Stimulated activated CD8-positive, alpha-beta memory T cell treated with anti-CD3 and anti-CD28 coated beads, Interleukin-7, amount 100 ng/mL, for 24 hours (primary cell): Measurements from ENCODE around the gene GPC6.

Source experiments
- DNase-seq: peaks from one replicate; pipeline ENCODE4 v3.0.0-alpha.2; 2020; ENCODE audit warnings: low read depth

The GPC6 gene

DNA sequence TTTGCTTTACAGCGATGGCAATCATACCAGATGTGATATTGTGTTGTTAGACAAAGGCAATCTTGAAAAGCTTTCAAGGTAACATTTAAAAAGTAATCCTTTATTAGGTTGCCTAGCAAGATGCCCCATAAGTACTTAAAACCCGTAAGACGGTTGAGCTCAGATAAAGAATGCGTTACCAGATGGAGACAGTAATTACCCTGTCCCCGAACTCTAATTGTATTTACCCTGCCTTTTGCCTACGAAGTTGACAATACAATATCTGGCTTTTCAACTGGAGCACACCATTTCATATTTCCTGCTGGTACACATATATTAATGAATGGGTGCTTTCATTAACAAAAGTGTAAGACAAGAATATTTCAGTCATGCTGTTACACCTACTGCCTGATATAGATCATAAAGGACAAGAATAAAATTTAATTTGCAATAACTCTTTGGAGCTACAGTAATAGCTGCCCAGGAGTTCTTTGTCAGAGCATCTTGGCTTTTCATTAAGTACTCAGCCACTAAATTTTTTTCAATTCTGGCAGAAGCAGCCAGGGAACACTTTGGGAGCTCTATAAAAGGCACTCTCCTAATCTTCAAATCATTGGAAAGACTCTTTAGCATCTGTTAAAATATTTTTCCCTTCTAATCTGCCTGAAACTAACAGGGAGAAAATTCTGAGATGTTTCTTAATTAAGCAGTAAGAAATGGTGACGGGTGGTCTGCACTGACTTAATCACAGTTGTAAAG lies 1189.1 kb downstream of the GPC6 start:
- no peak for DNase-seq

DNA sequence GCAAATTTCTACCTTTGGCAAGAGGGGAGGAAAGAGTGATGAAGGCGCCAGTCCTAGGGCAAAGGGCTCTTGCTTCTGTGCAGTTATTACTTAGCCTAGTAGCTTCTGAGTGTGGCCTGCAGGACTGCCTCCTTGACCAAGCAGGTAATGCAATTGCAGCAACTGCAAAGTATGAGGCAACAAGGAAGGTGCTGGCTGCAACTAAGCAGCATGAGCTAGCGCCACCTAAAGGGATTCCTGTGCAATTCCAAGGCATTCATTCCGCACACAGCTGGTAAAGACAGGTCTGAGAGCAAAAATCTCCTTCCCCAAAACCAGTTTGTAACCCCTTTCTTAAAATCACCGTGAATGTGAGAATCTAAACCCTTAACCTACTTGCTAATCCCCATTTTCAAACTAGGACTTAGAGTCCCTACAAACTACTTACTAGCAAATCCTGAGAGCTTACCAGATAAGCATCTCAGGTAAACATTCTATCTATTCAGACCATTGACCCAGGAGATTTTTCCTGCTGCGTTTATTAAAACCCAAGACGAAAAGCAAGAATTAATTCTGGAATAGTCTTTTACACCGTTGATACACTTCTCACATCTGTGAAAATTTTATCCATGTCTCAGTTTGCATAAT lies 1190.0 kb downstream of the GPC6 start:
- no peak for DNase-seq

DNA sequence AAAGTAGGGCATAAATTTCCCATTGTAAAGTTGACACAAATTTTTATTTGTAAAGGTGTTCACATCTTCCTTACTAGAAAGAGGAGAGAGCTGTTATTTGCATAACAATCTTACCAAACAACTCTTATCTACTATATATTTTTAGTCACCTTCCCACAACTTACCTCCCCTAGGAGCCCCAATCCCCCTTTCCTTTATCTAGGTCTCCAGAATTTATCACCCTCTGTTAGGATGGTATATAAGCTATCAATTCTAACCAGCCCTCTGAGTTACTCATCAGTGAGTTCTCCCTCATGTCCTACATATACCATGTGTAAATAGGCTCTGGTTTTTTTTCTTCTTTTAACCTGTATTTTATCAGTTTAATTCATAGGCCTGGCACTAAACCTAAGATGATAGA lies 1190.7 kb downstream of the GPC6 start:
- no peak for DNase-seq

DNA sequence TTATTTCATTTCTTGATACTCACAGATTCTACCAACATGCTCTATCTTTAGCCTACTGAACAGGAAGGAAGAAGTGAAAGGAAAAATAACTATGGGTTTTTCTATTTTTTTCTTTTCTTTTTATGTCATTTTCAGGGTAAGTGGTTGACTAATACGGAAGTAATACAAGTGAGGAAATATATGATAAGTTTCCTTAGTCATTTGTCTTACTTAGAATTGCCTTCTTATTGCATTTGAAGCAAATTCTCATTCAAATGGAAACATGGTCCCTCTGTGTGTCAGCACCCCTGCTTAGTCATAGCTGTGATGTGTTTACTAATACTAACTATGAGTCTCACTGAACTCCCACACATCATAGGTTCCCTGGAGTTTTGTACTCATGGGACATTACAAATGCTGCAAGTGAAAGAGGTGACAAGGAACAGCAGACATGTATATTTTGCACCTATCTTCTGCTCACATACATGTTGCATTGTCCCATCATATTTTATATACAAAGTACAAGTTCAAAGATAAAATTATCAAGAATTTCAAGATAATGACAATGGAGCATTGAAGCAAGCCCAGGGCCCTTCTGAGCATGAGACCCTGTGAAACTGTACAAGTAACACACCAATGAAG lies 1192.8 kb downstream of the GPC6 start:
- no peak for DNase-seq

DNA sequence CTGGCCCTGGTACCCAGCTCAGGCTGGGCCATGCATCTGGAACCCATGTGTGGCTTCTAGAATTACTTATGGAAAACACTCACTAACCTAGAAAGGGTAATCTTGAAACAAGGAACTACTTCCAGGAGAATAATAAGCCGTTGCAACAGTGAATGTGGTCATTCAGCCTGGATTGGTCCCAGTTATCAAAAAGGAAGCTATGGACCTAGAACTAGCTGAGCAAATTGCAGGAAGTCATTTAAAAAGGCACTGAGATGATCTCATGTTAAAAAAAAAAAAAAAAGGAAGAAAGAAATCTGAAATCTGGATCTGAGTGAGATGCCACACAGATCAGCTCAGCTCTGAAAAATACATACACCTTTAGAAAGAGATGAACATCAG lies 1193.3 kb downstream of the GPC6 start:
- DNase-seq, result no peak

DNA sequence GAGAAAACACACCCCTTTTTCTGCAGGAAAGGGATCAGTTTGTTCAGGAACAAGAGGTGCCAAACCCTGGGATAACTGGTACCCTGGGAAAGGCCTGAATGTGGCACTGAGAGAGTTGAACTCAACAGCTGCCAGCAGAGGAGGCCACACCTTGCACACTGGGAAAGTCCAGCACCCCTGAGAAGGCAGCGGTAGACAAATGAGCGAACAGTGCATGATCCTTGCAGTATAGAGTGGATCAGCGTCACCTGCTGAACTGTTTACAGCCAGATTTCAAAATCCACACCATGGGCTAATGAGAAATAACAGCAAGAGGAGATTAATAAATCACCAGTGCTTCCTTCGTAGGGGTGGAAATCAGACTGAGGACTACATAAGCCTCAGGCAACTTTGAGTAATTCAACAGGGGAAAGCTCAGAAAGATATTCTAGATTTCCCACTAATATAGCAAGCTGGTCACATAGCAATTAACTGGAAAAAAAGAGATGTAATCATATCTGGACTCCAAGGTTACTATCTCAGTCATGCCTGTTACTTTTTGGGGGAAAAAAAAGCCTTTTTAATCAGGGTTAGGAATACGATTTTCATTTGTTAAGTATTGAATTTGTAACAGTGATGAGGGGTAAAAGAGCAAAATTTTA lies 1200.8 kb downstream of the GPC6 start:
- DNase-seq, result no peak

DNA sequence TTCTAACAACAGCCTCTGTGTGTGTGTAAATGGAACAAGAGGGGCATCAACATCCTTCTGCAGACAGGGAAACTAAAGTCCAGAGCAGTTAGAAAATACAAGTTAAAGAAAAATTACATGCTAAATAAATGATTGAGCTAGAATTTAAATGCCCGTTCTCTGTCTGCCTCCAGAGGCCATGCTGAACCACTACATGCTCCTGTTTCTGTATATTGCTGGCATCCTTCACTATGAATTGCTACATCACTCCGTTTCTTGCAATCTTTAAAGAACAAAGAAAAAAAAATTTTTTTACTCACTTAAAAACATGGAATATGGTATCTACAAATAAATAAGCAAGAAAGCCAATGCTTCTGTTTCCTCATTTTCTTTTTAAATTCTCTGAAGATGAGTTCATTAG lies 1205.0 kb downstream of the GPC6 start:
- no peak for DNase-seq

DNA sequence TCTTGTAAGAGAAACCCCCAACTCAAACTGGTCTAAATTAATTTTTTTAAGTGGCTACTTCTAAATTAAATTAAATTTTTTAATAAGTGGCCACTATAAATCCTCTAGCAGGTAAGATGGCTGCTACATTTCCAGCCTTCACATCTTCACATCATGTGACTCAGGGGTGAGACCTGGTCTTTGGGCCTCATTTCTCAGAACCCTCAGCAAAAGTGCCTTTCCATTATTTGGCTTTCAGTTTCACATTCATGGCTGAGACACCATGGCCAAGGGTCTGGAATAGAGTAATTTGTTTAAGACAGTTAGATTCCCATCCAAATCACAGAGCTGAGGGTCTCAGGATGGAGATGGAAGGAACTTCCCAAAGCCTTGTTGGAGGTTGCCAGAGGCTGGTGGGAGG lies 1205.4 kb downstream of the GPC6 start:
- no peak for DNase-seq

DNA sequence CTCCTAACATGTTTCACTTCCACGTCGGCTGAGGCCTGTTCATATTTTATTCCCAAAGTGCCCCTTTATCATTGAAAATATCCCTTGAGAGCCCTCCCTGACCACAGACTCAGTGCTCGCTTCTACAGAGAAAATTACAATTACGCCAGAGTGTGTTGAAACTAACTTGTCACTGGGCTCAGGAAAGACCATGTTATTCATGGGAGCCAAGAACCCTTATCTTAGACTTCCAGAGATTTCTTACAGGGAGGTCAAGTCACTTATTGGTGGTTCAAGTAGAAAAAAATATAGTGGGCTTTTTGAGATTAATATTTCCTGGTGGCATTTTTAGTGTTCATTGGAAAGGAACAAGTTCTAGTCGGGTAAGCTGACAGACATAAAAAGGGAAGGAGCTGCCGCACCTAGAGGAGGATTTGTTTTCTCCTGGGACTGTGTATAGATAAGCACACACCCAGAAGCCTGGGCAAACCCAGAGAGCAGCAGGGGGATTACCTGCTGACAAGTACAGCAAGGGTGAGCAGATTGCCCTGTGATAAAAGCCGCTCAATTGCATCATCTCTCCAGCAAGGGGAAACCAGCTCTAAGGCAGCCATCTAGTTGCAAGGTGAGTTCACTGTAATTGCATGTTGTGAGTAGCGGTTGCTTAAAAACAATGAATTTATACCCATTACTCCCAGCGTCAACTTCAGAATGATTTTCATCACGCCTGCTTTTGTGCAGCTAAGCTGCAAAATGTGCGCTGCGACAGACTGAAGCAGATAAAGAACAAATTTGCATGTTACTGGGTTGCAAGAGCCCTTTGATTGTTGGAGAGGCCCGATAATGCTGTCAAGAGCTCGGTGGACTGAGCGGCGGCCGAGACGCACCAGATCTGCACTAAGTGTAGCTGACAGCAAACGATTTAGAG lies 1206.7 kb downstream of the GPC6 start:
- DNase-seq, result no peak

DNA sequence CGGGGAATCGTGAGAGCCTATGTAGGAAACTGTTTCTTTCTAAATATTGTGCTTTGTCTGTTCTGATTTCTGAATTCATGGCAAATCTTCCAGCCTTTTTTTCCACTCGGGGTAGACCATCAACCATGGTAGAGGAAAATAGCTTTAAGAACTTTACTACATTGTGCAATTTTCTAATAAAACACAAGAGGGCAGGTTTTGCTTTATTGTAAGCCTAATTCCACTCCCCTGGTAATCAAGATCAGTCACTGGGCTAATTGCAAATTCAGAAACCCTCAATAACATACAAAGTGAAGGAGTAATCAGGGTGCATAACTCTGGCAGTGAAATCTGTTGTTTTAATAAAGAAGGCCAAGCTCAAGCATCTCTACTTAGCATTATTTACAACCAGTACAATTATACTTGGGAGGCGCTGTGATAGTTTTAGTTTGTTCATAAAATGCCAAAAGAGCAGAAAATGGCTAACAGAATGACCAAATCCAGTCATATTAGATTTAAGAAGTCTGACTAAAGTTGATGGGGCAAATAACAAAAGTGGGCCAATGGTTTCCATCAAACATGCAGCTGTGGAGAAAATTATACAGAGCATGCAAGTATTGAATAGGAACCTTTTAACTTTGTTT lies 1209.1 kb downstream of the GPC6 start:
- no peak for DNase-seq

DNA sequence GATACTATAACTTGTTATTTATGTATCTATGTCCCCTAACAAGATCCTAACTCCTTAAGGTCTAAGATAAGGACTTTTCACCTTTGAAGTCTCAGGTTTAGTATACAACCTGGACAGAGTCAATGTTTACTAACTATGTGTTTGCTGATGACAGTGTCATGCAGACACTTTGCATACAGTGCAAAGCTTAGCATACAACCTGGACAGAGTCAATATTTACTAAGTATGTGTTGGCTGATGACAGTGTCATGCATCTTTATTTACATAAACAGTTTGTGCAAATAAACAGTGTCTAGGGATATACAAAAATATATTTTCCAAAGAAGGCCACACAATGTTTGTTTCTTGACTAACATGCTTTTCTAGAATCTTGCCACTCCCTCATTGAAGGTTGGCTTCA lies 1218.2 kb downstream of the GPC6 start:
- no peak for DNase-seq

DNA sequence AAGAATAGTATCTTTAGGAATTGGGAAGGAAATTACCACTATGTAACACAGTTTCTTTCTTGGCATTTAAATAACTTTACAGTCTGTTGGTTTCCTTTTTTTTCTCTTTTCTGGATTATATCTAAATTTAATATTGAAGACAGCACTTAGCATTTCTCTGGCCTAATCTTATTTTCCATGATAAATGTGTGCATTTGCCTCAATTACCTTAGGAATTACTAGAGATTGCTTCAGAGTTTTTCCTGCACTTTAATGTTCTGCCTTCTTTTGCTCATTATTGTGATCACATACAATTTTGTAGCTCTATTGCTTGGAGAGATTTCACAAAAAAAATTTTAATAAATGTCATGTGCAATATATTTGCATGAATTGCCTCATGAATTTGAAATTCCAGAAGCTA lies 1227.7 kb downstream of the GPC6 start:
- DNase-seq, result no peak

DNA sequence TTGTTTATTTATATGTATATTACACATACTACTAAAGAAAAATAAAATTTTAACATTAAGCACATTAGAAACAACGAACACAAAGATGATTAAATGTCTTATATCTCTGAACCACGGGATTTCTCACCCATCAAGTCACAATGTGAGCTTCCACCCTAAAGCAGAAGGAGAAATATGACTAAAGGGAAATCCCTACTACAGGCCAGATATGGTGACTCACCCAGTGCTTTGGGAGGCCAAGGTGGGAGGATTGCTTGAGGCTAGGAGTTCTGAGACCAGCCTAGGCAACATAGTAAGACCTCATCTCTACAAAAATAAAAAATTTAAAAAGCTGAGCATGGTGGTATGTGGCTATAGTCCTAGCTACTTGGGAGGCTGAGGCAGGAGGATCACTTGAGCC lies 1228.3 kb downstream of the GPC6 start:
- DNase-seq, result no peak

DNA sequence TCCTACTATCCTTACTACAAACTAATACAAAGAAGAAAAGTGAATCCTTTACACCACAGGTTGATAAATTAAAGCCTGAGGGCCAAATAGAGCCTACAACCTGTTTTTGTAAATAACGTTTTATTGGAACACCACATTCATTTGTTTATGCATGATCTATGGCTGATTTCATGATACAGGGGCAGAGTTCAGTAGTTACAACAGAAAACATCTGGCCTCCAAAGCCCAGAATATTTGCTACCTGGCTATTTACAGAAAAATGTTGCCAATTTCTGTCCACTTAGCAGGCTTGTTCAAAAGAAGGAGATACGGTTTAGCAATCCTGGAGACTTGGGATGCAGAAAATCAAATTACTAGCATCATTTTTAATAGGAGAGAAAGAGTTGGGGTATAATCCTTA lies 1228.8 kb downstream of the GPC6 start:
- DNase-seq, result no peak
